LNCaP clone FGC (cell line): Measurements from ENCODE around the gene UBE2D2.

ENCODE experiments used
- DNase-seq: peaks from one replicate; pipeline ENCODE4 v3.0.0-alpha.2; 2011; ENCODE audit warnings: low read depth
- H3K4me3 ChIP-seq: 2 replicates; pipeline ENCODE4 v1.5.1; 2011; ENCODE audit warnings: mild to moderate bottlenecking, low read depth, low read length, control low read depth
- CTCF ChIP-seq: IDR thresholded peaks from 2 replicates; pipeline ENCODE4 v1.5.1; 2012; ENCODE audit warnings: mild to moderate bottlenecking; ENCODE audit not compliant: control insufficient read depth, insufficient read depth; ENCODE audit errors: extremely low read depth

Gene UBE2D2

GRCh38 chr5:139668924-139669661 lies 108.0 kb downstream of the UBE2D2 start:
- H3K4me3 ChIP-seq, result no peak overlapping the region
- TF ChIP-seq CTCF, result no peak
- no peak for DNase-seq

- DNase-seq, result no peak
- no peak for TF ChIP-seq CTCF
- no peak overlapping the region for H3K4me3 ChIP-seq
Measured at GRCh38 chr5:139669662-139670368, 108.7 kb downstream of the UBE2D2 start.

GRCh38 chr5:139670369-139671095 lies 109.4 kb downstream of the UBE2D2 start:
- peak; percentile 32; the same call in 1 of the 2 replicates for TF ChIP-seq CTCF
- H3K4me3 ChIP-seq, result no peak overlapping the region
- no peak for DNase-seq

GRCh38 chr5:139671096-139671841 lies 110.1 kb downstream of the UBE2D2 start:
- DNase-seq, result no peak
- no peak overlapping the region for H3K4me3 ChIP-seq
- TF ChIP-seq CTCF, result no peak

GRCh38 chr5:139675213-139675612 lies 114.1 kb downstream of the UBE2D2 start:
- no peak for TF ChIP-seq CTCF
- no peak overlapping the region for H3K4me3 ChIP-seq
- DNase-seq, result no peak

- DNase-seq, result no peak
- no peak overlapping the region for H3K4me3 ChIP-seq
- no peak for TF ChIP-seq CTCF
Measured at GRCh38 chr5:139675825-139676224, 114.7 kb downstream of the UBE2D2 start.
